HepG2 (cell line): ENCODE data around the gene PCNA. TPM values are rescaled to one million over a fixed set of nuclear protein-coding genes. Genes with fewer than 3 reads are reported as not detected.

Experiments
- ATAC-seq: fragments of 200-7000 bp; cut with Tn5 transposase; 3 replicates; pipeline ENCODE4 v1.9.1; 2020; ENCODE audit warnings: mild to moderate bottlenecking, moderate library complexity
- BruUV-seq: library from RNA; stranded (reverse); fragments of 400-500 nt; replicated peaks from 2 replicates; lab custom pipeline; 2021; lab: Mats Ljungman, UMichigan
- CTCF ChIA-PET: fragments of 300-600 bp; formaldehyde crosslinking; extraction: SDS; loops from one replicate; lab custom pipeline; 2021; ENCODE audit warnings: low total read pairs, inconsistent platforms, low intra/inter-chr PET ratio; lab: Yijun Ruan, JAX
- POLR2A ChIA-PET: fragments of 350-600 bp; sonication (Branson Sonifier 250); formaldehyde crosslinking; loops from one replicate; lab custom pipeline; 2020; ENCODE audit warnings: antibody characterized with exemption, inconsistent platforms; lab: Yijun Ruan, JAX
- DNase-seq: peaks from one replicate; pipeline ENCODE4 v3.0.0-alpha.2; 2015; ENCODE audit warnings: low spot score
- FAIRE-seq: peaks from 3 replicates; lab custom pipeline; 2011; peaks lifted over from hg19 to GRCh38; lab: Jason Lieb, UNC
- H2AFZ ChIP-seq: one replicate; pipeline ENCODE4 v1.6.1; 2011; ENCODE audit warnings: low read length, inconsistent platforms
- H3K27ac ChIP-seq: fragments of 300-600 bp; 3 replicates; pipeline ENCODE4 v1.8.0; 2011; ENCODE audit warnings: mixed run types, mild to moderate bottlenecking, mixed read lengths, low read length, inconsistent platforms; ENCODE audit not compliant: insufficient read depth; ENCODE audit errors: extremely low read length
- H3K27me3 ChIP-seq, 2 experiments: fragments of 200-600 bp in 1 of 2; 2 replicates in 1 of 2; 3 replicates in 1 of 2; pipeline versions ENCODE4 v1.6.0 to v1.8.0; 2011; ENCODE audit warnings: low read length in 2 of 2, mild to moderate bottlenecking in 2 of 2, moderate library complexity in 2 of 2, inconsistent platforms in 1 of 2; ENCODE audit not compliant: insufficient read depth in 2 of 2, control insufficient read depth in 1 of 2
- H3K36me3 ChIP-seq, 2 experiments: fragments of 200-600 bp in 1 of 2; replicated peaks in 1 of 2; 2 replicates in 1 of 2; 3 replicates in 1 of 2; pipeline versions ENCODE4 v1.5.1 to v1.8.0; 2011; ENCODE audit warnings: low read length in 2 of 2, inconsistent platforms in 1 of 2; ENCODE audit not compliant: insufficient read depth in 2 of 2, control insufficient read depth in 1 of 2
- H3K4me1 ChIP-seq: 2 replicates; pipeline ENCODE4 v1.5.1; 2012; ENCODE audit warnings: low read length, inconsistent platforms; ENCODE audit not compliant: insufficient read depth
- H3K4me2 ChIP-seq: 2 replicates; pipeline ENCODE4 v1.6.0; 2011; ENCODE audit warnings: low read depth, low read length, inconsistent platforms
- H3K4me3 ChIP-seq, 3 experiments: fragments of 200-600 bp in 1 of 3; sonication (generic), shearing (Covaris generic) in 1 of 3; replicated peaks in 1 of 3; 2 replicates each; pipeline ENCODE4 v1.5.1; 2011 to 2016; ENCODE audit warnings: low read length in 3 of 3, inconsistent platforms in 2 of 3, low read depth in 2 of 3, mild to moderate bottlenecking in 2 of 3, control low read depth in 1 of 3, mixed read lengths in 1 of 3; ENCODE audit not compliant: insufficient read depth in 1 of 3
- H3K79me2 ChIP-seq: one replicate; pipeline ENCODE4 v1.6.1; 2011; ENCODE audit warnings: low read length, inconsistent platforms; ENCODE audit not compliant: insufficient read depth
- H3K9ac ChIP-seq: 2 replicates; pipeline ENCODE4 v1.6.0; 2011; ENCODE audit warnings: mild to moderate bottlenecking, low read depth, low read length, inconsistent platforms; ENCODE audit not compliant: insufficient read depth
- H3K9me3 ChIP-seq: 2 replicates; pipeline ENCODE4 v1.5.1; 2012; ENCODE audit warnings: mild to moderate bottlenecking, low read length
- H4K20me1 ChIP-seq: 2 replicates; pipeline ENCODE4 v1.6.0; 2011; ENCODE audit warnings: inconsistent platforms, mild to moderate bottlenecking, low read length, moderate library complexity; ENCODE audit not compliant: insufficient read depth
- ARID3A ChIP-seq: IDR thresholded peaks from 2 replicates; pipeline ENCODE4 v1.6.1; 2012; ENCODE audit warnings: low read depth, low read length, improper control_type of control experiment
- ATRX ChIP-seq: sonication (generic); formaldehyde crosslinking; IDR thresholded peaks from 2 replicates; pipeline ENCODE4 v1.4.0; 2020; ENCODE audit warnings: missing genetic modification reagents, borderline replicate concordance
- FOXO4 ChIP-seq: sonication (generic); formaldehyde crosslinking; conservative IDR thresholded peaks from 2 replicates; pipeline ENCODE4 v1.8.1; 2023; ENCODE audit warnings: missing genetic modification reagents
- HIC2 ChIP-seq: sonication (generic); formaldehyde crosslinking; IDR thresholded peaks from 2 replicates; pipeline ENCODE4 v1.9.0; 2022; ENCODE audit warnings: low read depth, missing genetic modification reagents
- HNF4G ChIP-seq, 2 experiments: sonication (generic) in 1 of 2; formaldehyde crosslinking in 1 of 2; IDR thresholded peaks; 2 replicates each; pipeline versions ENCODE4 v1.4.0 to v1.6.1; 2011 to 2020; ENCODE audit warnings: borderline replicate concordance in 2 of 2, low read depth in 2 of 2, mild to moderate bottlenecking in 2 of 2, low read length in 1 of 2, missing genetic modification reagents in 1 of 2, moderate library complexity in 1 of 2
- MTA1 ChIP-seq: sonication (generic); formaldehyde crosslinking; IDR thresholded peaks from 2 replicates; pipeline ENCODE4 v1.4.0; 2020; ENCODE audit warnings: missing genetic modification reagents, mild to moderate bottlenecking, borderline replicate concordance
- NFKB2 ChIP-seq: sonication (generic); formaldehyde crosslinking; IDR thresholded peaks from 2 replicates; pipeline ENCODE4 v1.4.0; 2020; ENCODE audit warnings: missing genetic modification reagents, borderline replicate concordance
- NFKBIZ ChIP-seq: IDR thresholded peaks from 2 replicates; pipeline ENCODE4 v1.6.1; 2018; ENCODE audit warnings: missing genetic modification reagents, missing compliant biosample characterization
- NR2F1 ChIP-seq, 2 experiments: fragments of 450-650 bp in 1 of 2; formaldehyde crosslinking in 1 of 2; IDR thresholded peaks; 2 replicates each; pipeline versions ENCODE4 v1.5.0 to v1.6.1; 2016 to 2020; ENCODE audit warnings: mild to moderate bottlenecking in 1 of 2, missing compliant biosample characterization in 1 of 2, missing genetic modification reagents in 1 of 2, moderate library complexity in 1 of 2
- NRL ChIP-seq: sonication (generic); formaldehyde crosslinking; IDR thresholded peaks from 2 replicates; pipeline ENCODE4 v1.5.0; 2020; ENCODE audit warnings: missing genetic modification reagents, mild to moderate bottlenecking, moderate library complexity, borderline replicate concordance
- PCBP1 ChIP-seq: fragments of 200-400 bp; formaldehyde crosslinking; IDR thresholded peaks from 2 replicates; pipeline ENCODE4 v1.6.1; 2017; ENCODE audit warnings: mild to moderate bottlenecking, low read depth, low read length, borderline replicate concordance
- SAP130 ChIP-seq: IDR thresholded peaks from 2 replicates; pipeline ENCODE4 v1.6.1; 2016; ENCODE audit warnings: low read depth
- SIX1 ChIP-seq: sonication (generic); formaldehyde crosslinking; IDR thresholded peaks from 2 replicates; pipeline ENCODE4 v1.4.0; 2020; ENCODE audit warnings: missing genetic modification reagents, borderline replicate concordance
- ZNF282 ChIP-seq: fragments of 450-650 bp; IDR thresholded peaks from 2 replicates; pipeline ENCODE4 v1.6.1; 2018; ENCODE audit not compliant: partially characterized antibody
- ZNF292 ChIP-seq: sonication (generic); formaldehyde crosslinking; IDR thresholded peaks from 2 replicates; pipeline ENCODE4 v1.8.1; 2022; ENCODE audit warnings: mild to moderate bottlenecking, low read depth, missing genetic modification reagents, borderline replicate concordance
- ZNF362 ChIP-seq: sonication (generic); formaldehyde crosslinking; IDR thresholded peaks from 2 replicates; pipeline ENCODE4 v1.4.0; 2020; ENCODE audit warnings: missing genetic modification reagents, mild to moderate bottlenecking, borderline replicate concordance
- ZNF546 ChIP-seq: sonication (generic); formaldehyde crosslinking; conservative IDR thresholded peaks from 2 replicates; pipeline ENCODE4 v1.8.1; 2023; ENCODE audit warnings: mild to moderate bottlenecking, missing genetic modification reagents
- ZNF747 ChIP-seq: sonication (generic); formaldehyde crosslinking; IDR thresholded peaks from 2 replicates; pipeline ENCODE4 v1.8.1; 2023; ENCODE audit warnings: missing genetic modification reagents, mild to moderate bottlenecking, borderline replicate concordance
- WGBS: methylation state at CpG from one replicate; pipeline ENCODE4 v1.1.6; 2017; ENCODE audit warnings: low lambda C conversion rate; 5-methylcytosine and 5-hydroxymethylcytosine counted together
- in situ Hi-C: cut with HindIII; loops from 2 replicates; pipeline ENCODE4 v1.10.0; 2017; ENCODE audit warnings: low pct_unique_long_range_greater_than_20kb; ENCODE audit not compliant: extremely low pct_ligation_motif_present
- intact Hi-C: fragments of 100-400 bp; cut with micrococcal nuclease; formaldehyde crosslinking; loops from one replicate; pipeline ENCODE4 v1.10.0; 2022; ENCODE audit not compliant: unreplicated experiment
- polyA plus RNA-seq, 8 experiments: library from polyadenylated mRNA; depleted of rRNA in 3 of 8; stranded (reverse) in 7 of 8; unstranded in 1 of 8; fragments of >200 nt; fragmentation: Illumina TruSeq in 4 of 8; extraction: Trizol in 4 of 8; gene quantifications; 2 replicates each; pipeline versions ENCODE4 v1.2.1 to v1.2.3, GENCODE V29; 2011 to 2016; ENCODE audit warnings: low read depth in 4 of 8, missing spikeins in 1 of 8, mixed read lengths in 1 of 8; ENCODE audit not compliant: insufficient read depth in 1 of 8
- total RNA-seq, 5 experiments: library from RNA; depleted of rRNA; stranded (reverse); fragments of >200 nt; fragmentation: Illumina TruSeq; extraction: Trizol; gene quantifications; 2 replicates each; pipeline ENCODE4 v1.2.3, GENCODE V29; 2016; ENCODE audit warnings: low read depth in 1 of 5

Gene PCNA
- total and polyA plus RNA-seq, 2 of the 13 experiments (the other 11 are each of a cell fraction or from before 2014, with no cell fraction given), result 229 to 655 TPM

- Histone ChIP-seq H3K27ac (no peak overlapping the region), H3K79me2 (no peaks in the 10 kb centered on the region), H3K4me2 (no peak overlapping the region), H3K4me1 (peaks cover 31% of the 10 kb centered on the region), H3K9me3 (no peaks in the 10 kb centered on the region), H3K36me3 (no peaks in the 10 kb centered on the region), H4K20me1 (no peaks in the 10 kb centered on the region), H3K4me3 (no peak overlapping the region), H2AFZ (no peak overlapping the region), H3K9ac (no peak overlapping the region), H3K27me3 (no peaks in the 10 kb centered on the region)
- WGBS, result 90% methylated on average over 9 of the region's 10 CpGs
- ATAC-seq (peak; percentile 72), FAIRE-seq (no peak), DNase-seq (peak; percentile 84)
- intact Hi-C loops (no loop called here), in situ Hi-C loops (no loop called here)
- CTCF ChIA-PET, result no interaction called here
- POLR2A ChIA-PET, result interaction anchor here (1.1 to 1.2 kb wide), 2 partner anchors 8 to 93 kb away, joined by 3 to 4 read pairs; no protein-coding TSS in a partner anchor
- BruUV-seq, result no TSS peak
- TF ChIP-seq ARID3A (no peak), HIC2 (CRISPR knock-in tag) (peak; percentile 86), ZNF362 (CRISPR knock-in tag) (no peak), HNF4G (IDR thresholded peaks at IDR 0.05; ENCODE audit: borderline replicate concordance, low read depth, low read length) (no peak), HNF4G (CRISPR knock-in tag; IDR thresholded peaks at IDR 0.05; ENCODE audit: borderline replicate concordance, low read depth) (no peak), NFKB2 (CRISPR knock-in tag) (no peak), ZNF282 (no peak), FOXO4 (CRISPR knock-in tag) (no peak), MTA1 (CRISPR knock-in tag) (0 out of 2 replicates have a peak, but pooled peaks have one; percentile 16), ZNF747 (no peak), NFKBIZ (no peak), NR2F1 (CRISPR knock-in tag; IDR thresholded peaks at IDR 0.05) (0 out of 4 replicates have a peak, but pooled peaks of 1 of the 2 experiments have one; percentile 21), NRL (CRISPR knock-in tag) (peak; percentile 67), SIX1 (no peak), SAP130 (peak; percentile 72), ZNF546 (CRISPR knock-in tag) (no peak), ZNF292 (CRISPR knock-in tag) (no peak), ATRX (CRISPR knock-in tag) (no peak), PCBP1 (no peak)
Measured at GRCh38 chr20:5065879-5066383, 53.8 kb downstream of the PCNA start.
